Stimulated activated CD8-positive, alpha-beta memory T cell treated with anti-CD3 and anti-CD28 coated beads, Interleukin-15, amount 100 ng/mL, for 48 hours (primary cell): Measurements from ENCODE around the gene PKN3.

ENCODE experiments used
- DNase-seq, 2 donors: peaks; one replicate each; pipeline ENCODE4 v3.0.0-alpha.2; 2020; ENCODE audit warnings: low read depth in 2 of 2

PKN3 gene

DNA sequence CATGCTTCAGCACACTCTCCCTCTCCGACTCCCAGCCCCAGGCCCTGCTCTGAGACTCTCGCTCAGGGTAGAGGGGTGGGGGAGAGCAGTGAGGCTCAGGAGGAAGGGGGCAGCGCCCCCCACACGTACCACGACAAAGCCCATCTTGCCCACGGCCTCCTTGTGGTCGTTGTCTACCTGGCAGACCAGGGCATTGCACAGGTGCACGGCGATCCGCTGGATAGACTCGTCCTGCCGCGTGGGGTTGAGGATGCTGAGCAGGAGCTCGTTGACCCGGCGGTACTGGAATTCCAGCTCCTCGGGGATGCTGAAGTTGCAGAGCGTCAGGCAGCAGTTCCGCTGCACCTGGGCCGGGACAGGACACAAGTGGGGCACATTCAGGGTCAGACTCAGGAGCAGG is 40.1 kb downstream of the PKN3 start:
- no peak for DNase-seq

DNA sequence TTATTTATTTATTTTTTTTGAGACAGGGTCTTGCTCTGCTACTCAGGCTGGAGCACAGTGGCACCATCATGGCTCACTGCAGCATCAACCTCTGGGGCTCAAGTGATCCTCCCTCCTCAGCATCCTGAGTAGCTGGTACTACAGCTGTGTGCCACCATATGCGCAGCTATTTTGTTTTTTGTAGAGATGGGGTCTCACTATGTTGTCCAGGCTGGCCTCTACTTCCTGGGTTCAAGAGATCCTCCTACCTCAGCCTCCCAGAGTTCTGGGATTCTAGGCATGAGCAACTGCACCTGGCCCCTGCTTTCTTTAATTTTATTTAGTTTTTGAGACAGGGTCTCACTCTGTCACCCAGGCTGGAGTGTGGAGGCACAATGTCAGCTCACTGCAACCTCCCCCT is 41.1 kb downstream of the PKN3 start:
- no peak for DNase-seq

DNA sequence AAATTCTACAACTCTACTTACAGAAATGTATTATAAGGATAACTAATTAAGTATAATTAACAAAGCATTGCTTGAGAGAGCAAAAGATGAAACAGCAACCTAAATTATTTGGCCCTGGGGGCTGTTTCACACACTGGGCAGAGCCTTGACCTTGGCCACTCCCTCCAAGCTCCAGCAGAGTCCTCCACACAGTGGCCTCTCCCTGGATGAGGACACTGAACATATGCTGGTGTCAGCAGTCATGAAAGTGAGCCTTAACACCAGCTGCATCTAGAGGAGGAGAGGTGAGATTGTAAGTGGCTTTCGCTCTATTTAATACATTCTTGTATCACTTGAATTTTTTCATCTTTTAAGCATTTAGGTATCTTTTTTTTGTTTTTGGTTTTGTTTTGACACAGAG is 44.9 kb downstream of the PKN3 start:
- no peak for DNase-seq

DNA sequence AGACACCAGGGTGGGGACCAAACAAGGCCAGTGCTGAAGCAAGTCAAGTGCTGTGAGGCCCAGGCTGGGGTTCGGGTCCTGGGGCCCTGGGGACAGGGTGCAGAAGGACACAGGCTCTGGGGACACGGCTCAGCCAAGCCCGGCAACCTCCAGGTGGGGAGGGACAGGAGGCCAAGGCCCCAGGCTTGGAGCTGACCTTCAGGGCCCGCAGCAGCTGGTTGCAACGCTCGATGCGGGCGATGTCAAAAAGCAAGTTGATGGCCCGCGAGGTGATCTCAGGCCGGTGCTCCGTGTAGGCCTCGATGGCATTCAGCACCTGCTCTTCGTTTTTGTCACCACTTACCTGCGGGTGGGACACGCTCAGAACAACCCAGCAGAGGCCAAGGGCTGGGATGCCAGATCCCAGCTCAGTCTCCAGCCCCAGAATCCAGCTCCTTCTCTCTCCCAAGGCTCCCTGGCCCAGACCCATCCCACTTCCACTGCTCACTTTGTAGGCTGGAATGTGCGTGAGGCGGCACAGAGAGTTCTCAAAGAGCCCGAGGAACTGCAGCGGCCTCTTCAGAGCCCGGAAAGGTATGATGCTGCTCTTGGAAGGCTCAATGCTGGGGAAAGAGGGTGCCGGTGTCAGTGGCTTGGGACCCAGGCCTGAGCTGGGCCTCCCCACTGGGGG is 48.8 kb downstream of the PKN3 start:
- no peak for DNase-seq

DNA sequence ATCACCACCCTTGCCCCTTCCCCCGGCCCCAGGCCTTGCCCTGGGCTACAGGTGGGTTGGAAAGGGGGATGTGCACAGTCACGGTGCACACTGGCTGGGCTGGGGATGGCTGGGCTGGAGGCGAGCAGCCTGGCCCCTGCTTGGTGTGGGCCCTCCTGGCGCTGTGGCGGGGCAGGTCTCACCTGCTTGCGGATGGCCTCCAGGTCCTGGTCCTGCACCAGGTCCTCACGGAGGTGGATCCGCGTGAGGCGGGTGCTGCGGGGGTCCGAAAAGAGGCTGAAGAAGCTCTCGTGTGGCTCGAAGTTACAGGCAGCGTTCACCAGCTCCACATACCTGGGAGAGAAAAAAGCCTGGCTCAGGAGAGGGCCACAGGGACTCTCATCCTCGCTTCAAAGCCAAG is 51.3 kb downstream of the PKN3 start:
- DNase-seq = no peak

DNA sequence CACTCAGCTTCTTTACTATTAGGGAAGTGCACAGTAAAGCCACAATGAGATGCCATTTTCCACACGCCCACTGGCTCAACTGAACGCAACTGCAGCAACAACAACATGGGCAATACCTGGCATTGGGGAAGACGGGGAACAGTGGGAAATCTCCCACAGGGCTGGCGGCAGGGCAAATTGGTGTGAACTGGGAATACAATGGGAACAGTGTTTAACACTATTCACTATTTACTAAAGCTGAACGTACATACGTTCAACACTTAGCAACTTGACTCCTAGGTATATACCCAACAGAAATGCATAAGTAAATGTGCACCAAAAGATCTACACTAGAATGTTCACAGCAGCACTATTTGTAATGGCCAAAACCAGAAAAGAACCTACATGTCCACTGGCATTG is 55.3 kb downstream of the PKN3 start:
- no peak for DNase-seq

DNA sequence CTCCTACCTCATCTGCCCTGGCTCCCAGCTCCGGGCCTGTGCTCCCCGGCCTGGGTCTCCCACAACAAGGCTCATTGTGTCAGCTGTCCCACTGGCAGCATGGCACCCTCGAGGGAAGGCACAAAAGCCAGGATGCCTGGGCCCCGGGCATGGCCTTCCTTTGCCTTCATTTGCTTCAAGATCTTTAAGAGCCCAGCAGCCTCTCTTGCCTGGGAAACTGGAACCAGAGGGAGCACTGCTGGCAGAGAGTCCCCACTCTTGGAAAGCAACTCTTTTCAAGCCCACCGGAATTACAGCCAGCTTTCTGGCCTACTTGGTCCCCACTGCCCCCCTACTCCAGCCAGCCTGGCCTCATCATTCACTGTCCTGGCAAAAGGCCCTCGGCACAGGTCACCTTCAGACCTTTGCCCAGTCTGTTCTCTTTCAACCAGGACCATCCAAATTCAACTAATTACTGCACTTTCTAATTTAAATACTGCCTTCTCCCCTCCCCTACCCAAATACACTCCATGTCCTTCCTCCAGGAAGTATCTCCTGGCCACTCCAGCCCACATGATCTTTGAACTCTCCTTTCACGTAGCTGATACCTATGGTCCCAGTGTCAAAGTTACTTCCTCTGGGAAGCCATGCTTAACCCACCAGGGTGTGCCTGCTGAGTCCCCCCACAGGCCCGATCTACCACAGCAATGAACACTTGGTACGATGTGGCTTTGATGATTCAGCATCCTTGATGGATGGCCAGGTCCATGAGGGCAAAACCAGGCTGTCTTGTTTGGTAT is 60.6 kb downstream of the PKN3 start:
- DNase-seq = no peak

DNA sequence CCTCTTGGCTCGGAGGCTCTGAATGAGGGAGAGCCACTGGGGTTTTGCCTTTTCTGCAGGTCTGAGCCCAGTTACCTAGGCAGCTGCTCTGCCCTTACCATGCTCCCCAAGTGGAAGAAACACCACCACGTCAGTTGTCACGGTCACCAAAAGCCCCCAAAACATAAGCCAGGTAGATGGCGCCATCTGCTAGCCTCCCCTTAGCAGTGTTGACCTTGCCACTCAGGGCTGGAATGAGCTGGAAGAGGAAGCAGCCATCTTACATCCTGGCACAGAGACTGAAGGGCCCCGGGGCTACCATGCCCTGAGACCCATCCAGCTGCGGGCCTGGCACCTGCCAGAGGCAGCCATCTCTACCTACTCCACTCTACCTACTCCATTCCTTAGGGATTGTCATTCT is 62.1 kb downstream of the PKN3 start:
- no peak for DNase-seq

DNA sequence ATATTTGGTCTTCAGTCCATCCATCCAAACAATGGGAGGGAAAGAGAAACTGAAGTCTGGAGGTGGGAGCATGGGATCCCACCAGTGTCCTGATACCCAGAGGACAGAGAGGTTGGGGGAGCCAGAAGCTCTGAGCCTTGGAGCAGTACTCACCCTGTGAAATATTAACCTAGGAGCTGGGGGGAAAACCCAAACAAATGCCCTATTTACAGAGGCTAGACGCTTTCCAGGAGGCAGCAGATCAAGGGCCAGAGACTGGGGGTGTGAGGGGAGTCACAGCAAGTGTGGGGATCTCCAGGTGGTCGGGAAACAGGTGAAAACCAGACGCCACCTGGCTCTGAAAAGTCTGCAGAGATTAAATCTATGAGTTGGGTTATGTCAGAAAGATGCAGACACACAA is 63.2 kb downstream of the PKN3 start:
- DNase-seq = no peak

DNA sequence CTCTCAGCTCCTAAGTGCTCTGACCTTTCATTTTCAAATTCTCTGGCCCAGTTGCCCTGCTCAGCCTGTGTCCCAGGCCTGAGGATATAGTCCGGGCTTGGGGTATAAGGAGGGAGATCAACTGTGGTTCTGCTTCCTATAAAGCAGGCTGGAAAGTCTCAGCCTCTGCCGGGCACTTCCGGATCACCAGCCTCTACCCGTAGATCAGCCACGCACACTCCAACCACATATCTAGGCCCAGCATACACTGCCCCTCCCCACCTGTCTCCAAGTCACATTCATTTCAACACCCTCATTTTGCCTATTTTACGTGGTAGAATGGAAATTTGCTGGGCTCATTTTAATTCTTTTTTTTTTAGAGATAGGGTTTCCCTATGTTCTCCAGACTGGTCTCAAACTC is 66.3 kb downstream of the PKN3 start:
- DNase-seq = no peak
